SU-DHL-6 (cell line): ENCODE results near the gene ATRN.

Source experiments
- H2AFZ ChIP-seq: fragments of 200-600 bp; sonication (generic); 2 replicates; pipeline ENCODE4 v1.6.1; 2014; ENCODE audit warnings: low read depth, mild to moderate bottlenecking, moderate library complexity, mixed read lengths, antibody characterized with exemption, low read length; ENCODE audit not compliant: severe bottlenecking
- H3F3A ChIP-seq: fragments of 200-600 bp; shearing (Covaris generic); 2 replicates; pipeline ENCODE4 v1.6.0; 2016; ENCODE audit warnings: antibody characterized with exemption, mild to moderate bottlenecking; ENCODE audit not compliant: insufficient read depth
- H3K27ac ChIP-seq: fragments of 200-600 bp; sonication (generic); 2 replicates; pipeline ENCODE4 v1.5.1; 2016; ENCODE audit warnings: low read depth, mild to moderate bottlenecking, low read length, moderate library complexity, mixed read lengths
- H3K27me3 ChIP-seq: fragments of 200-600 bp; sonication (generic), shearing (Covaris generic); 2 replicates; pipeline ENCODE4 v1.6.0; 2014; ENCODE audit warnings: mild to moderate bottlenecking, low read length
- H3K36me3 ChIP-seq: fragments of 200-600 bp; sonication (generic); 2 replicates; pipeline ENCODE4 v1.6.1; 2014; ENCODE audit warnings: mild to moderate bottlenecking, low read length, mixed read lengths
- H3K4me2 ChIP-seq: fragments of 300-600, 200-600 bp; shearing (Covaris generic), sonication (generic); 2 replicates; pipeline ENCODE4 v1.6.0; 2014; ENCODE audit warnings: low read length, low read depth, mild to moderate bottlenecking; ENCODE audit not compliant: poor library complexity, severe bottlenecking
- H3K4me3 ChIP-seq: fragments of 200-600 bp; sonication (generic); 2 replicates; pipeline ENCODE4 v1.5.1; 2014; ENCODE audit warnings: antibody characterized with exemption, low read length, mild to moderate bottlenecking, mixed read lengths; ENCODE audit not compliant: insufficient read depth, poor library complexity, severe bottlenecking
- H3K79me2 ChIP-seq: fragments of 200-600 bp; sonication (generic); 2 replicates; pipeline ENCODE4 v1.6.1; 2014; ENCODE audit warnings: mild to moderate bottlenecking, low read length, moderate library complexity; ENCODE audit not compliant: insufficient read depth
- H3K9ac ChIP-seq: fragments of 200-600 bp; sonication (generic); 2 replicates; pipeline ENCODE4 v1.7.0; 2014; ENCODE audit warnings: mild to moderate bottlenecking, low read length
- H3K9me2 ChIP-seq: fragments of 200-600 bp; sonication (generic); replicated peaks from 2 replicates; pipeline ENCODE4 v1.6.1; 2014; ENCODE audit warnings: low read length; ENCODE audit not compliant: insufficient read depth
- H3K9me3 ChIP-seq: fragments of 200-600 bp; sonication (generic); 2 replicates; pipeline ENCODE4 v1.6.1; 2014; ENCODE audit warnings: low read length, mixed read lengths; ENCODE audit not compliant: insufficient read depth
- H4K20me1 ChIP-seq: fragments of 200-600 bp; sonication (generic); 2 replicates; pipeline ENCODE4 v1.6.1; 2014; ENCODE audit warnings: low read depth, mild to moderate bottlenecking, antibody characterized with exemption, low read length, moderate library complexity, mixed read lengths
- CTCF ChIP-seq: fragments of 200-600 bp; sonication (generic); IDR thresholded peaks from one replicate; pipeline ENCODE4 v1.5.1; 2017; ENCODE audit warnings: antibody characterized with exemption, mild to moderate bottlenecking, low read length, moderate library complexity; ENCODE audit not compliant: insufficient read depth, poor library complexity, severe bottlenecking
- EZH2phosphoT487 ChIP-seq: fragments of 200-600 bp; sonication (generic), shearing (Covaris generic); conservative IDR thresholded peaks from 2 replicates; pipeline ENCODE4 v1.6.1; 2018; ENCODE audit warnings: mild to moderate bottlenecking, antibody characterized with exemption, low read length, moderate library complexity, mixed read lengths

Gene ATRN

GRCh38 chr20:3678198-3678597 is 207.4 kb downstream of the ATRN start:
- no peak for TF ChIP-seq EZH2phosphoT487
- no peak for TF ChIP-seq CTCF

DNA sequence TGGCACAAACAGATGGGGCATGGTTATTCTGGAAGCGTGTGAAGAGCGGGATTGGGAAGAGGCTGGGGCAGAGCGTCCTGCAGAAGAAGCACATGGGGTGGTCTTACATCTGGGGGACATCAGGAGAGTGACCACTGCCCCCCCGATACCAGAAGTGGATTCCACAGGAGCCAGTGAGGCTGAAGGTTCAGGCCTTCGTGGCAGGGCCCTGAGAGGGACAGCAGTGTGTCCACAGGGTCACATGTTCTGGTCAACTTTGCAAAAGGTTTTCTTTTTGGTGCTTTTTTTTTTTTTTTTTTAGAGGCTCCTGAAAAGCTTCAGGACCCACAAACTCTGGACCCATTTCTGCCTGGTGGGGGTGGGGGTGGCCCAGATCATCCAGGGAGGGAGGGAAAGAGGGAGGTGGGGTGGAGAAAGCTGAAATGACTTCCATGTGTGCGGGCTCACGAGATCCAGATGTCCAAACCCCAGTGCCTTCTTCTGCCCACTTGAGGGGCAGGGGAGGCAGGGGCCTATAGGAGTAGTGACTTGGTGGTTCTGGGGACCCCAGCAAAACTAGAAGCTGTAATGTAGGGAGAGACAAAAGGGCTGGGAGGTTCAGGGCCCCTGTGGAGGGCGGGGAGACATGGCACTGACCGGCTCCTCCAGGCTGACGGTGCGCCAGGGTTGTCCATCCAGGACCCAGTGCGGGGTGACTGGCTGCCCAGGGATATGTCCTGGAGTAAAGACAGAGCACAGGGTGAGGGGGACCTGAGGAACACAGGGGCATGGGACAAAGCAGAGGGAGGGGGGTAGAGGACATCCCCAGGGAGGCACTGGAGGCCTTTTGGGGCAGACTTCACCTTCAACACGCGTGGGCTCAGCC is 208.3 kb downstream of the ATRN start:
- Histone ChIP-seq H3K27ac (no peak overlapping the region), H3K9me2 (no peaks in the 10 kb centered on the region), H3K27me3 (no peaks in the 10 kb centered on the region), H3K79me2 (no peaks in the 10 kb centered on the region), H3K36me3 (no peaks in the 10 kb centered on the region), H3K9ac (no peak overlapping the region), H3F3A (no peaks in the 10 kb centered on the region), H3K4me3 (no peak overlapping the region), H3K4me2 (no peak overlapping the region), H3K9me3 (no peaks in the 10 kb centered on the region), H2AFZ (no peak overlapping the region), H4K20me1 (no peaks in the 10 kb centered on the region)
- no peak for TF ChIP-seq EZH2phosphoT487
- no peak for TF ChIP-seq CTCF

More at GRCh38 chr20:3678198-3678597, 207.4 kb downstream of the ATRN start:
- no peaks in the 10 kb centered on the region for H3K79me2 ChIP-seq
- no peak overlapping the region for H3K9ac ChIP-seq
- H3K9me3 ChIP-seq, result no peaks in the 10 kb centered on the region
- no peak overlapping the region for H3K4me3 ChIP-seq
- no peak overlapping the region for H3K27ac ChIP-seq
- H3K9me2 ChIP-seq, result no peaks in the 10 kb centered on the region
- no peaks in the 10 kb centered on the region for H3K36me3 ChIP-seq
- H2AFZ ChIP-seq, result no peak overlapping the region
- no peaks in the 10 kb centered on the region for H3F3A ChIP-seq
- H3K27me3 ChIP-seq, result no peaks in the 10 kb centered on the region
- no peaks in the 10 kb centered on the region for H4K20me1 ChIP-seq
- no peak overlapping the region for H3K4me2 ChIP-seq

GRCh38 chr20:3679749-3680700 is 209.2 kb downstream of the ATRN start:
- Histone ChIP-seq H3K9me3 (no peaks in the 10 kb centered on the region), H3K36me3 (no peaks in the 10 kb centered on the region), H3K9ac (no peak overlapping the region), H3K9me2 (no peaks in the 10 kb centered on the region), H3K4me2 (no peak overlapping the region), H2AFZ (no peak overlapping the region), H3K4me3 (no peak overlapping the region), H3F3A (no peaks in the 10 kb centered on the region), H3K79me2 (no peaks in the 10 kb centered on the region), H3K27ac (no peak overlapping the region), H4K20me1 (no peaks in the 10 kb centered on the region), H3K27me3 (no peaks in the 10 kb centered on the region)
- TF ChIP-seq EZH2phosphoT487, result no peak
- TF ChIP-seq CTCF, result no peak
